CD8-positive, alpha-beta memory T cell (primary cell): ENCODE measurements around the gene ANAPC15. TPM values are rescaled to one million over a fixed set of nuclear protein-coding genes. Genes with fewer than 3 reads are reported as not detected.

Source experiments
- CTCF ChIA-PET: fragments of 350-600 bp; sonication (Branson Sonifier 250); formaldehyde crosslinking; loops from one replicate; lab custom pipeline; 2021; ENCODE audit warnings: antibody characterized with exemption; lab: Charles Lee
- POLR2A ChIA-PET: fragments of 350-600 bp; sonication (Branson Sonifier 250); formaldehyde crosslinking; loops from one replicate; lab custom pipeline; 2021; ENCODE audit warnings: antibody characterized with exemption; lab: Charles Lee
- DNase-seq, 5 donors: peaks; one replicate each; pipeline versions ENCODE4 v3.0.0 to v3.0.0-alpha.2; 2020 to 2022; ENCODE audit warnings: mixed read lengths in 1 of 5
- H3K27ac ChIP-seq: one replicate; pipeline ENCODE4 v1.7.0; 2013; ENCODE audit warnings: low read depth, mild to moderate bottlenecking, low read length, moderate library complexity
- H3K27me3 ChIP-seq: 2 replicates; pipeline ENCODE4 v1.7.0; 2013; ENCODE audit warnings: low read length, mild to moderate bottlenecking; ENCODE audit not compliant: insufficient read depth, poor library complexity, severe bottlenecking
- H3K36me3 ChIP-seq: 2 replicates; pipeline ENCODE4 v1.7.0; 2013; ENCODE audit warnings: mild to moderate bottlenecking, low read length, moderate library complexity; ENCODE audit not compliant: insufficient read depth
- H3K4me1 ChIP-seq: 2 replicates; pipeline ENCODE4 v1.7.0; 2013; ENCODE audit warnings: mild to moderate bottlenecking, low read length, moderate library complexity; ENCODE audit not compliant: insufficient read depth
- H3K4me3 ChIP-seq: 2 replicates; pipeline ENCODE4 v1.7.0; 2013; ENCODE audit warnings: mild to moderate bottlenecking, low read length
- H3K9me3 ChIP-seq: 2 replicates; pipeline ENCODE4 v1.7.0; 2013; ENCODE audit warnings: mild to moderate bottlenecking, low read length
- H3K27ac Mint-ChIP-seq, 8 donors: one replicate each; pipeline ENCODE4 v1.8.0; 2020 to 2021; ENCODE audit warnings: mixed read lengths in 8 of 8, mild to moderate bottlenecking in 6 of 8, inconsistent platforms in 3 of 8, moderate library complexity in 3 of 8
- H3K27me3 Mint-ChIP-seq, 2 donors: one replicate each; pipeline ENCODE4 v1.8.0; 2020 to 2021; ENCODE audit warnings: mixed read lengths in 2 of 2, mild to moderate bottlenecking in 1 of 2, moderate library complexity in 1 of 2
- H3K36me3 Mint-ChIP-seq, 3 donors: one replicate each; pipeline ENCODE4 v1.8.0; 2020 to 2021; ENCODE audit warnings: mixed read lengths in 3 of 3, inconsistent platforms in 1 of 3, mild to moderate bottlenecking in 1 of 3
- H3K4me1 Mint-ChIP-seq, 3 donors: one replicate each; pipeline ENCODE4 v1.8.0; 2020 to 2021; ENCODE audit warnings: mixed read lengths in 3 of 3, inconsistent platforms in 1 of 3, mild to moderate bottlenecking in 1 of 3
- H3K4me3 Mint-ChIP-seq, 7 donors: one replicate each; pipeline ENCODE4 v1.8.0; 2020 to 2021; ENCODE audit warnings: mixed read lengths in 7 of 7, mild to moderate bottlenecking in 6 of 7, moderate library complexity in 4 of 7, inconsistent platforms in 2 of 7
- H3K9me3 Mint-ChIP-seq, 5 donors: one replicate each; pipeline ENCODE4 v1.8.0; 2020 to 2022; ENCODE audit warnings: mixed read lengths in 5 of 5, mild to moderate bottlenecking in 3 of 5, moderate library complexity in 2 of 5, inconsistent platforms in 1 of 5
- polyA plus RNA-seq: library from polyadenylated mRNA; unstranded; fragments of 300-500 nt; fragmentation: Illumina TruSeq; gene quantifications from one replicate; pipeline ENCODE4 v1.2.3, GENCODE V29; 2021
- total RNA-seq, 2 experiments: library from RNA; stranded (reverse); gene quantifications; one replicate each; pipeline ENCODE4 v1.2.3, GENCODE V29; 2021

The ANAPC15 gene
- total and polyA plus RNA-seq, 3 experiments from 2014 or later = 63.3 to 79.0 (median 66.2) TPM

DNA sequence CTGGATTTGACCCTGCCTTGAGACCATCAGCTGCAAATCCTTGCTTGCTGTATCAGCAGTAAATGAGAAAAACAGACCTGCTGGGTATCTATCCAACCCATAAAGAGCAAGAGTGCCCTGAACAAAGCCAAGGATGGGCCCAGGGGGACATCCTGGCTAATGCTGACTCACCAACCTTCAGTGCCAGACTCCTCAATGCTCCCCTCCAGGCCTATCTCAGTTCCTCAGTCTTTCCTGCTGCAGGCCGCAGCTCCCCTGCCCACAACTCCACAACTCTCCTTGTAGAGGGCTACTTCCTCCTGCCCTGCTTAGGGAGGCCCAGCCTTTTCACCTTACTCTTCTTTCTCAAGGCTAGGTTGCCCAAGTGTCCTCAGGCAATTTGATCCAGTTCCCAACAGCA, 12.0 kb downstream of the ANAPC15 start:
- H3K27me3 ChIP-seq = no peaks in the 10 kb centered on the region
- peaks cover 25% of the 10 kb centered on the region for H3K36me3 ChIP-seq
- Mint-ChIP-seq H3K27me3 (no peaks in the 10 kb centered on the region), H3K36me3 (peaks cover 0 to 48% (median 2%) of the 10 kb centered on the region in 3 donors), H3K9me3 (no peaks in the 10 kb centered on the region), H3K4me3 (peak overlapping the region in 2 of 7 donors; percentile 13 to 51), H3K27ac (peak overlapping the region in 7 of 8 donors; percentile 17 to 97 (median 78)), H3K4me1 (peaks cover 37 to 47% (median 43%) of the 10 kb centered on the region in 3 donors)
- no peak overlapping the region for H3K4me3 ChIP-seq
- H3K4me1 ChIP-seq = peaks cover 31% of the 10 kb centered on the region
- POLR2A ChIA-PET = interaction anchor here (1.1 kb wide), 1 partner anchor 12 kb away, joined by 4 read pairs; the partner anchor contains the start of gene ANAPC15
- no peaks in the 10 kb centered on the region for H3K9me3 ChIP-seq
- CTCF ChIA-PET = interaction anchor here (1.3 to 2.8 kb wide), 4 partner anchors 10 to 76 kb away, joined by 4 to 14 read pairs (median 10); no protein-coding TSS in a partner anchor
- no peak overlapping the region for H3K27ac ChIP-seq
- DNase-seq = no peak

DNA sequence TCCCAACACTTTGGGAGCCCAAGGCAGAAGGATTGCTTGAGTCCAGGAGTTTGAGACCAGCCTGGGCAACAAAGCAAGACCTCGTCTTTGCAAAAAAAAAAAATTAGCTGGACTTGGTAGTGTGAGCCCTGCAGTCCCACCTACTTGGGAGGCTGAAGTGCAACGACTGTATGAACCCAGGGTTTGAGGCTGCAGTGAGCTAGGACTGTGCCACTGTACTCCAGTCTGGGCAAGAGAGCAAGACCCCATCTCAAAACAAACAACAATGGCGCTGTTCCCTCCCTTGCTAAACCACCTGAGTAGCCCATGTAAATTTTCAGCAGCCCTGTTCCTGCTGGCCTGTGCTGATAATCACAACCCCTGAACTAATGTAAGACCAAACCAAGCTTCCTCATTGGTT, 12.5 kb downstream of the ANAPC15 start:
- peak overlapping the region in 5 of 8 donors; percentile 17 to 95 (median 67) for H3K27ac Mint-ChIP-seq
- H3K4me3 ChIP-seq = no peak overlapping the region
- DNase-seq = no peak
- H3K36me3 Mint-ChIP-seq = peaks cover 0 to 52% (median 0%) of the 10 kb centered on the region in 3 donors
- peaks cover 37 to 47% (median 43%) of the 10 kb centered on the region in 3 donors for H3K4me1 Mint-ChIP-seq
- H3K27me3 Mint-ChIP-seq = no peaks in the 10 kb centered on the region
- H3K9me3 ChIP-seq = no peaks in the 10 kb centered on the region
- H3K4me3 Mint-ChIP-seq = peak overlapping the region in 1 of 7 donors; percentile 51
- ChIA-PET POLR2A (interaction anchor here (1.1 kb wide), 1 partner anchor 12 kb away, joined by 4 read pairs; the partner anchor contains the start of gene ANAPC15), CTCF (interaction anchor here (1.3 to 2.8 kb wide), 4 partner anchors 9 to 75 kb away, joined by 4 to 14 read pairs (median 8); no protein-coding TSS in a partner anchor)
- H3K27me3 ChIP-seq = no peaks in the 10 kb centered on the region
- no peaks in the 10 kb centered on the region for H3K9me3 Mint-ChIP-seq
- H3K4me1 ChIP-seq = peaks cover 31% of the 10 kb centered on the region
- no peak overlapping the region for H3K27ac ChIP-seq
- H3K36me3 ChIP-seq = peaks cover 25% of the 10 kb centered on the region

DNA sequence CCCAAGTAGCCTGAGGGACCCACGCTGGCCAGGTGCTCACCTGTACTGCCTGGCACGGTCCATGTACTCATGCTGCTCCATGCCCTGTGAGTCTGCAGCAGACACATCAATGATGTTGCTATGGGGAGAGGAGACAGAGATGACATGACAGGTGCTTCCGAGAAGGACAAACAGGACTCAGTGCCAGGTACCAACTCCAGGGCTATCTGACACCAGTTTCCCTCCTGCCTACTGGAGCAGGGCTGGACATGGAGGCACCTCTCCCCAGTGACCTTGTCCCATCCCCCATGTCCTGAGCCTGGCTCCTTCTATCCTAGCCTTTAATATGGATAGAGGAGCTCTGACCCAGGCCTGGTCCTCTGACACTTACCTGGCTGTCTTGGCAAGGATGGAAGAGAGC, 13.8 kb downstream of the ANAPC15 start:
- H3K4me1 Mint-ChIP-seq = peaks cover 29 to 39% (median 35%) of the 10 kb centered on the region in 3 donors
- H3K4me3 ChIP-seq = no peak overlapping the region
- H3K36me3 Mint-ChIP-seq = peaks cover 0 to 61% (median 0%) of the 10 kb centered on the region in 3 donors
- H3K27ac Mint-ChIP-seq = peak overlapping the region in 3 of 8 donors; percentile 22 to 43 (median 36)
- H3K27ac ChIP-seq = no peak overlapping the region
- no peaks in the 10 kb centered on the region for H3K27me3 ChIP-seq
- H3K27me3 Mint-ChIP-seq = no peaks in the 10 kb centered on the region
- no peak overlapping the region for H3K4me3 Mint-ChIP-seq
- H3K36me3 ChIP-seq = peaks cover 25% of the 10 kb centered on the region
- no peak for DNase-seq
- ChIA-PET CTCF (interaction anchor here (1.2 to 10.3 kb wide), 4 partner anchors 8 to 71 kb away, joined by 4 to 177 read pairs (median 8); no protein-coding TSS in a partner anchor), POLR2A (no interaction called here)
- no peaks in the 10 kb centered on the region for H3K9me3 ChIP-seq
- H3K4me1 ChIP-seq = peaks cover 27% of the 10 kb centered on the region
- H3K9me3 Mint-ChIP-seq = no peaks in the 10 kb centered on the region

DNA sequence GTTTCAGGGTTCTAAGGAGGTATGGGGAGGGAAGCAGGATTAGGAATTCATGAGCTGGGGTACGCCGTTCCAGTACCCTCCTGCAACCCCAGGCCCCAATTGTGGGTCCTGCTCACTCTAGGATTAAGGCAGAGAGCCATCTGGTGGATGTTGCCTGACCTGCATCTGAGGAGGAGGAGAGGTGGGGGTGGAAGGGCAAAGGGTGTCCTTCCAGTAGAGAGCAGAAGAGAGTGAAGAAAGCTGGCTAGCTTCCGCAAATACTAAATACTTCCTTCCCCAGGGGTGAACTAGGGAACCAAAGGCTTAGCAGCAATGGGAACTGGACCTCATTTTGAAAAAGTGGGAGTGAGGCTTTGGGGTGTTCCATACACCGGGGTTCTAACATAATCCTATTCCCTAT, 21.2 kb downstream of the ANAPC15 start:
- H3K4me3 ChIP-seq = no peak overlapping the region
- H3K27ac ChIP-seq = no peak overlapping the region
- no peaks in the 10 kb centered on the region for H3K9me3 ChIP-seq
- Mint-ChIP-seq H3K27ac (peak overlapping the region; percentile 37 to 84 (median 62)), H3K27me3 (no peaks in the 10 kb centered on the region), H3K36me3 (peaks cover 0 to 49% (median 5%) of the 10 kb centered on the region in 3 donors), H3K4me3 (peak overlapping the region in 1 of 7 donors; percentile 75), H3K4me1 (peaks cover 3 to 12% (median 3%) of the 10 kb centered on the region in 3 donors), H3K9me3 (no peaks in the 10 kb centered on the region)
- DNase-seq = peak; percentile 39 to 77 (median 48)
- H3K36me3 ChIP-seq = peaks cover 5% of the 10 kb centered on the region
- H3K27me3 ChIP-seq = no peaks in the 10 kb centered on the region
- POLR2A ChIA-PET = interaction anchor here (0.8 kb wide), 1 partner anchor 51 kb away, joined by 4 read pairs; no protein-coding TSS in a partner anchor
- H3K4me1 ChIP-seq = no peaks in the 10 kb centered on the region
- CTCF ChIA-PET = interaction anchor here (0.6 to 10.3 kb wide), 21 partner anchors 9 to 114 kb away, joined by 3 to 177 read pairs (median 4); partner anchors contain the start of gene LAMTOR1

DNA sequence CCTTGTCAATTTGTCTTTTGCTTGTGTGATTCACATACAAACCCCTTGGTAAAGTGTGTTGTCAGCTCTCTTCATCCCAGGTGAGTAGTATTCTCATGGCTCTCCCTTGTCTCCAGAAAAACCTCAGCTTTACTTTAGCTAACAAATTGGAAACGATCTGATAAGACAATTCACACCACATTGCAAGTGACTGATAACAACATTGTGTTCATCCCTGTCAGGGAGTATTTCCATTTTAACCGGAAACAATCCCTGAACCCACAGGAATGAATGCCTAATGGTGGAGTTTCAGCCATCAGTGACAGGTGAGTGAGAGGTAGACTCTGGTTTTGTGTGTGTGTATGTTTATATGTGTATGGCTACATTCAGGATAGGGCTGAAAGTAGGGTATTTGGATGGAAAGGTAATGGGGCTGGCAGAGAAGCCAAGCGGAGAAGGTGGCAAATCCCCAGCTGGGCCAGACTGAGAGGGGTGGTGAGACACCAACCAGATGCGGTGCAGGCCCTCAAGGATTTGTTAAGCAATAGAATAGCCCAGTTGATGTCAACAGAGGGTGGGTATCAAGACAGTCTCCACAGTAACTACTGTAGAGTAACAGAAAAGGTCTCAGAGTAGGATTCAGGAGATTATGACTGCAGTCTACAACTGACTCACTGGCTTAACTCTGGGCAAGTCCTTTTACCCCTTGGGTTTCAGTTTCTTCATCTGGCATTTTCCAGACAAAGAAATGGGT, 24.3 kb downstream of the ANAPC15 start:
- Histone ChIP-seq H3K27ac (no peak overlapping the region), H3K9me3 (no peaks in the 10 kb centered on the region), H3K27me3 (no peaks in the 10 kb centered on the region), H3K4me3 (no peak overlapping the region), H3K36me3 (peaks cover 5% of the 10 kb centered on the region), H3K4me1 (no peaks in the 10 kb centered on the region)
- no peaks in the 10 kb centered on the region for H3K9me3 Mint-ChIP-seq
- peaks cover 0 to 34% (median 5%) of the 10 kb centered on the region in 3 donors for H3K36me3 Mint-ChIP-seq
- no peak overlapping the region for H3K4me3 Mint-ChIP-seq
- H3K4me1 Mint-ChIP-seq = peaks cover 3 to 14% (median 3%) of the 10 kb centered on the region in 3 donors
- ChIA-PET POLR2A (no interaction called here), CTCF (interaction anchor here (1.1 kb wide), 1 partner anchor 10 kb away, joined by 3 read pairs; no protein-coding TSS in a partner anchor)
- peak overlapping the region in 6 of 8 donors; percentile 3 to 78 (median 70) for H3K27ac Mint-ChIP-seq
- DNase-seq = no peak
- no peaks in the 10 kb centered on the region for H3K27me3 Mint-ChIP-seq

DNA sequence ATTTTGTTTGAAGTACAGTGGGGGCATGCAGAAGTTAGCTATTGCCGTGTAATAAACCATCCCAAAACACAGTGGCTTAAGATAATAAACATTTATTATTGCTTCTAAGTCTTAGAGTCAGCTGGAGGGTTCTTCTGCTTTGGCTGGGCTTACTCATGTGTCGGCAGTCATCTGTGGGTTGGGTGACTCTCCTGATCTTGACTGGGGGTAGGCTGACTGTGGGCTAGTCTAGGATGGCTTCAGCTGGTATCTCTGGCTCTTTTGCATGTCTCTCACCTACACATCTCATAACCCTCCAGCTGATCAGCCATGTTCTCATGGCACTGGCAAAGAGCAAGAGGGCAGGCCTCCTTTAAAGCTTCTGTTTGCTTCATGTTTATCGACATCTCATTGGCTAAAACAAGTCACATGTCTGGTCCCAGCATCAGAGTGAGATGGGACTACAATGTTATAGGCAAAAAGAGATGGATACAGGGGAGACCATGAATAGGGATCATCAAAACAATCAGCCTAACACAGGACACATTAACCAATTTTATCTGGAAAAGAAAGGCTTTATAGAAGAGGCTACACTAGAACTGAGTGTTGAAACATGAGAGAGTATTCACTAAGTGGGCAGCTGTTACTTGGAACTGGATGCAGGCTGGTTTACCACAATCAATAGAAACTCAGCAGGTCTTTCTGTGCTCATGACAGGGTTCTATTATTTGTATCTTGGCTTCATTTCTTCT, 26.7 kb downstream of the ANAPC15 start:
- Mint-ChIP-seq H3K36me3 (peaks cover 0 to 30% (median 5%) of the 10 kb centered on the region in 3 donors), H3K27me3 (no peaks in the 10 kb centered on the region), H3K4me1 (peaks cover 10 to 21% (median 17%) of the 10 kb centered on the region in 3 donors), H3K9me3 (no peaks in the 10 kb centered on the region), H3K27ac (peak overlapping the region; percentile 36 to 83 (median 74)), H3K4me3 (no peak overlapping the region)
- Histone ChIP-seq H3K9me3 (no peaks in the 10 kb centered on the region), H3K4me1 (peaks cover 9% of the 10 kb centered on the region), H3K4me3 (no peak overlapping the region), H3K27ac (no peak overlapping the region), H3K36me3 (peaks cover 5% of the 10 kb centered on the region), H3K27me3 (no peaks in the 10 kb centered on the region)
- ChIA-PET POLR2A (interaction anchor here (1.1 kb wide), 1 partner anchor 11 kb away, joined by 3 read pairs; no protein-coding TSS in a partner anchor), CTCF (interaction anchor here (1.2 to 3.6 kb wide), 5 partner anchors 9 to 61 kb away, joined by 3 to 23 read pairs (median 5); partner anchors contain the start of gene TOMT)
- no peak for DNase-seq

DNA sequence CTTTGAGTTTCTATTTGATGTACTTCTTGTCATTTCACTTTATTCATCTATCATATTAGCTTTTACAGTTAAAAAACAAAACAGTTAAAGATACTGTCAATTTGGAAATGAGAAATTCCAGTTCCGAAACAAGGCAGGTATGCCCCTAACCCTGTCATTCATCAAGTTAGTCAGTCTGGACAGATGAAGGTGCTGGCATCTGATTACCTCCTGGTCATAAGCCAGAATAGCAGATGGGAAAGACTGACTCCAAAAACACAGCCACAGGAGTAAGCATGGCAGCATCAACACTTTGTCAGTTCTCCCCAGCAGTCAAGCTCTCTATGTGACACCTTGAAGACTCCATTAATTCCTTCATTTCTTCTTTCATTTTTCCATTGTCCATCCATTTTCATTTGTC, 27.5 kb downstream of the ANAPC15 start:
- no peaks in the 10 kb centered on the region for H3K9me3 ChIP-seq
- peak overlapping the region in 4 of 8 donors; percentile 6 to 66 (median 36) for H3K27ac Mint-ChIP-seq
- no peak for DNase-seq
- ChIA-PET CTCF (interaction anchor here (1.1 to 3.6 kb wide), 4 partner anchors 10 to 107 kb away, joined by 5 to 23 read pairs (median 7); no protein-coding TSS in a partner anchor), POLR2A (interaction anchor here (0.5 to 1.5 kb wide), 3 partner anchors 12 to 45 kb away, joined by 3 read pairs; no protein-coding TSS in a partner anchor)
- H3K27ac ChIP-seq = no peak overlapping the region
- H3K4me1 Mint-ChIP-seq = peaks cover 15 to 26% (median 25%) of the 10 kb centered on the region in 3 donors
- peaks cover 0 to 30% (median 4%) of the 10 kb centered on the region in 3 donors for H3K36me3 Mint-ChIP-seq
- no peaks in the 10 kb centered on the region for H3K9me3 Mint-ChIP-seq
- no peak overlapping the region for H3K4me3 ChIP-seq
- peaks cover 5% of the 10 kb centered on the region for H3K36me3 ChIP-seq
- H3K27me3 Mint-ChIP-seq = no peaks in the 10 kb centered on the region
- H3K4me3 Mint-ChIP-seq = no peak overlapping the region
- H3K4me1 ChIP-seq = peaks cover 10% of the 10 kb centered on the region
- no peaks in the 10 kb centered on the region for H3K27me3 ChIP-seq
